KMS-11 (cell line): ENCODE data around the gene PAQR9.

ENCODE experiments used
- H2AFZ ChIP-seq: fragments of 200-600 bp; sonication (generic); 2 replicates; pipeline ENCODE4 v1.6.1; 2016; ENCODE audit warnings: antibody characterized with exemption, mixed run types, low read depth
- H3K27ac ChIP-seq: fragments of 200-600 bp; sonication (generic); 2 replicates; pipeline ENCODE4 v1.6.1; 2016; ENCODE audit warnings: mild to moderate bottlenecking, mixed run types
- H3K27me3 ChIP-seq: fragments of 200-600 bp; sonication (generic); 2 replicates; pipeline ENCODE4 v1.6.1; 2017; ENCODE audit warnings: mild to moderate bottlenecking, low read depth, mixed run types, moderate library complexity; ENCODE audit not compliant: insufficient read depth
- H3K36me3 ChIP-seq: fragments of 200-600 bp; sonication (generic); 2 replicates; pipeline ENCODE4 v1.6.1; 2017; ENCODE audit warnings: mild to moderate bottlenecking, mixed run types; ENCODE audit not compliant: insufficient read depth
- H3K4me1 ChIP-seq: fragments of 200-600 bp; sonication (generic); 2 replicates; pipeline ENCODE4 v1.6.1; 2016; ENCODE audit warnings: mild to moderate bottlenecking, low read depth, mixed run types; ENCODE audit not compliant: poor library complexity, severe bottlenecking
- H3K4me2 ChIP-seq: fragments of 200-600 bp; sonication (generic); 2 replicates; pipeline ENCODE4 v1.7.0; 2016; ENCODE audit warnings: mild to moderate bottlenecking, mixed run types
- H3K4me3 ChIP-seq: fragments of 200-600 bp; sonication (generic); IDR thresholded peaks from 2 replicates; pipeline ENCODE4 v1.6.1; 2017; ENCODE audit warnings: low read depth, low read length, mixed read lengths; ENCODE audit not compliant: insufficient read depth
- H3K79me2 ChIP-seq: fragments of 200-600 bp; sonication (generic); 2 replicates; pipeline ENCODE4 v1.6.1; 2016; ENCODE audit warnings: low read depth, mixed run types; ENCODE audit not compliant: insufficient read depth
- H3K9ac ChIP-seq: fragments of 200-600 bp; sonication (generic); 2 replicates; pipeline ENCODE4 v1.6.1; 2016; ENCODE audit warnings: mild to moderate bottlenecking, mixed run types
- H4K20me1 ChIP-seq: fragments of 200-600 bp; sonication (generic); 2 replicates; pipeline ENCODE4 v1.6.1; 2016; ENCODE audit warnings: mild to moderate bottlenecking, mixed run types; ENCODE audit not compliant: insufficient read depth
- CTCF ChIP-seq: fragments of 200-600 bp; sonication (generic); conservative IDR thresholded peaks from 2 replicates; pipeline ENCODE4 v1.6.1; 2017; ENCODE audit warnings: low read depth, mild to moderate bottlenecking, antibody characterized with exemption, low read length, moderate library complexity, mixed read lengths

The PAQR9 gene

GRCh38 chr3:142923694-142924093, 39.8 kb downstream of the PAQR9 start:
- no peaks in the 10 kb centered on the region for H3K36me3 ChIP-seq
- no peaks in the 10 kb centered on the region for H3K4me1 ChIP-seq
- H3K4me3 ChIP-seq, result no peak overlapping the region
- H4K20me1 ChIP-seq, result no peaks in the 10 kb centered on the region
- H3K27me3 ChIP-seq, result no peaks in the 10 kb centered on the region
- H3K27ac ChIP-seq, result no peak overlapping the region
- no peak overlapping the region for H3K9ac ChIP-seq
- H3K4me2 ChIP-seq, result no peak overlapping the region
- no peaks in the 10 kb centered on the region for H3K79me2 ChIP-seq
- no peak for TF ChIP-seq CTCF
- no peak overlapping the region for H2AFZ ChIP-seq

- H3K79me2 ChIP-seq, result no peaks in the 10 kb centered on the region
- H3K27me3 ChIP-seq, result no peaks in the 10 kb centered on the region
- H3K27ac ChIP-seq, result no peak overlapping the region
- no peak overlapping the region for H2AFZ ChIP-seq
- no peak overlapping the region for H3K4me2 ChIP-seq
- no peaks in the 10 kb centered on the region for H3K36me3 ChIP-seq
- no peak overlapping the region for H3K9ac ChIP-seq
- H3K4me1 ChIP-seq, result no peaks in the 10 kb centered on the region
- no peak overlapping the region for H3K4me3 ChIP-seq
- no peak for TF ChIP-seq CTCF
- H4K20me1 ChIP-seq, result no peaks in the 10 kb centered on the region
These were observed 46.9 kb downstream of the PAQR9 start for GRCh38 chr3:142916605-142917004.

- TF ChIP-seq CTCF, result no peak
- no peaks in the 10 kb centered on the region for H3K27me3 ChIP-seq
- H3K4me1 ChIP-seq, result no peaks in the 10 kb centered on the region
- H3K79me2 ChIP-seq, result no peaks in the 10 kb centered on the region
- H3K4me3 ChIP-seq, result no peak overlapping the region
- H4K20me1 ChIP-seq, result no peaks in the 10 kb centered on the region
- H2AFZ ChIP-seq, result no peak overlapping the region
- no peak overlapping the region for H3K27ac ChIP-seq
- H3K36me3 ChIP-seq, result no peaks in the 10 kb centered on the region
- H3K4me2 ChIP-seq, result no peak overlapping the region
- H3K9ac ChIP-seq, result no peak overlapping the region
These were observed 47.8 kb downstream of the PAQR9 start for GRCh38 chr3:142915636-142916035.

- Histone ChIP-seq H3K27me3 (no peaks in the 10 kb centered on the region), H3K4me1 (no peaks in the 10 kb centered on the region), H3K9ac (no peak overlapping the region), H3K79me2 (no peaks in the 10 kb centered on the region), H3K27ac (no peak overlapping the region), H3K36me3 (no peaks in the 10 kb centered on the region), H4K20me1 (no peaks in the 10 kb centered on the region), H3K4me3 (no peak overlapping the region), H2AFZ (no peak overlapping the region), H3K4me2 (no peak overlapping the region)
- TF ChIP-seq CTCF, result no peak
These were observed 49.1 kb downstream of the PAQR9 start for GRCh38 chr3:142914286-142914811.
